ENCODE data around the gene ITPR3. TPM values are rescaled to one million over a fixed set of nuclear protein-coding genes. Genes with fewer than 3 reads are reported as not detected.

The ITPR3 gene
- total RNA-seq, 1 donor from 2014 or later, result 0.34 TPM

DNA sequence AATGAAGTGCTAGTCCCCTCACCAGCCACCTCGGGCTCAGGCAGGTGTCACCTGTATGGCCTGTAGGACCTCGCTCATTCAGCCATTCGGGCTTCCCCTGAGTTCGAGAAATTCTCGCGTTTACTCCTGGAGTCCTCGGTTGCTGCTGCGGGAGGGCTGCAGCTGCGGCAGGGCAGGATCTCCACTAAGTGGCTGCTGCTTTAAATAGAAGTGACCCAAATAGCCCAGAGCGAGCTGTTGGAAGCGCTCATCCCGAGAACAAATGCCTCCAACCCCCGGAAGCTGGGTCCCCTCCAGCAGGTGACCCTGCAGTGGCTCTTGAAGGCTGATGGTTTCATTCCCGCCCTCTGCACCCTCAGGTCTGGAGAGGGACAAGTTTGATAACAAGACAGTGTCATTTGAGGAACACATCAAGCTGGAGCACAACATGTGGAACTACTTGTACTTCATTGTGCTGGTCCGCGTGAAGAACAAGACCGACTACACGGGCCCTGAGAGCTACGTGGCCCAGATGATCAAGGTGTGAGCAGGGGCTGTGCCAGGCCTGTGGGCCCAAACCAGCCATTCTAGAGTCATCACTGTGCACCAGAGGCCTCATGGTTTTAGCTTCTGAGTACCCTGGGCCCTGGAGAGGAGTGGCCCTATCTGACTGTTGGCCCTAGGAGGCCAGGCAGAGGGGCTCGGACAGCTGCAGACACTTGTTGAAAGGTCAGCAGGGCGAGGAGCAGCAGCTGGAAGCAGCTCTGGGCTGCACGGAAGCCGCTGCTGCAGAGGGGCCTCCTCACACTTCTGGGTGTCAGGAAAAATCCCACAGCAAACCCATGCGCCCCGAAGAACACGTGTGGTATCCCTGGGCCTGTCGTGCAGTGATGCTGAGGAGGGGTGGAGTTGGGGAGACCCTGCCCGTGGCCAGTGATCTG, 72.3 kb downstream of the ITPR3 start:
- H3K4me1 Mint-ChIP-seq (ENCODE audit: low read depth, unreplicated experiment), result peaks cover 59% of the 10 kb centered on the region

DNA sequence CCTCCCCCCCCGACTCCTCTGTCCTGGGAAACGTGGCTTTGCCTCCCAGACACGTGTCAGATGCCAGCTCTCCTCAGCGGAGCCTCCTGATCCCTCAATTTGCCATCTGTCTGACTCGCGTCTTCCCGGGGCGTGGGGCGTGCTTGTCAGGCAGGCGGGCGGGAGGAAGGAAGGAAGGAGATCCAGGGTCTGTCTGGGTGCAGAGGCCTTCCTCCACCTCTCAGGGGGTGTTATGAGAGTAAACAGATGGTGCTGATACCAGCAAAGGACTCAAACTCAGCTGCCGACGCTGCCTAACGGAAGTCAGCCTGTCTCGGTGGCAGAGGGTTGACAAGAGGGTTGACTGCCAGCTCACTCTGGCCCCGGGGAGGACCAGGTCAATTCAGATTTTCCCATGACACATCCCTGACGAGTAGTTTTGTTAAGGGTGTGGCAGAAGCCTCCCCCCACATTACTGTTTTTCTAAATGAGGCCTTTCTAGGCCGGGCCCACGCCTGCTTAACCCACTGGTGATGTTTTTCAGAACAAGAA, 73.3 kb downstream of the ITPR3 start:
- Mint-ChIP-seq H3K36me3 (ENCODE audit: unreplicated experiment) (no peaks in the 10 kb centered on the region), H3K27me3 (ENCODE audit: unreplicated experiment) (peaks cover 14% of the 10 kb centered on the region), H3K9me3 (ENCODE audit: unreplicated experiment) (peaks cover 12% of the 10 kb centered on the region), H3K4me1 (ENCODE audit: low read depth, unreplicated experiment) (peaks cover 61% of the 10 kb centered on the region), H3K4me3 (ENCODE audit: unreplicated experiment) (peak overlapping the region; percentile 77), H3K27ac (ENCODE audit: unreplicated experiment) (peak overlapping the region; percentile 92)
- peak; percentile 73 for DNase-seq
- TF ChIP-seq, protein P1, sequence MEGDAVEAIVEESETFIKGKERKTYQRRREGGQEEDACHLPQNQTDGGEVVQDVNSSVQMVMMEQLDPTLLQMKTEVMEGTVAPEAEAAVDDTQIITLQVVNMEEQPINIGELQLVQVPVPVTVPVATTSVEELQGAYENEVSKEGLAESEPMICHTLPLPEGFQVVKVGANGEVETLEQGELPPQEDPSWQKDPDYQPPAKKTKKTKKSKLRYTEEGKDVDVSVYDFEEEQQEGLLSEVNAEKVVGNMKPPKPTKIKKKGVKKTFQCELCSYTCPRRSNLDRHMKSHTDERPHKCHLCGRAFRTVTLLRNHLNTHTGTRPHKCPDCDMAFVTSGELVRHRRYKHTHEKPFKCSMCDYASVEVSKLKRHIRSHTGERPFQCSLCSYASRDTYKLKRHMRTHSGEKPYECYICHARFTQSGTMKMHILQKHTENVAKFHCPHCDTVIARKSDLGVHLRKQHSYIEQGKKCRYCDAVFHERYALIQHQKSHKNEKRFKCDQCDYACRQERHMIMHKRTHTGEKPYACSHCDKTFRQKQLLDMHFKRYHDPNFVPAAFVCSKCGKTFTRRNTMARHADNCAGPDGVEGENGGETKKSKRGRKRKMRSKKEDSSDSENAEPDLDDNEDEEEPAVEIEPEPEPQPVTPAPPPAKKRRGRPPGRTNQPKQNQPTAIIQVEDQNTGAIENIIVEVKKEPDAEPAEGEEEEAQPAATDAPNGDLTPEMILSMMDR (IDR thresholded peaks at IDR 0.05; ENCODE audit: partially characterized antibody, unreplicated experiment), result no peak

More for the DNA sequence above, 72.3 kb downstream of the ITPR3 start:
- DNase-seq, result no peak
- Mint-ChIP-seq H3K27ac (ENCODE audit: unreplicated experiment) (peak overlapping the region; percentile 92), H3K27me3 (ENCODE audit: unreplicated experiment) (peaks cover 16% of the 10 kb centered on the region), H3K36me3 (ENCODE audit: unreplicated experiment) (no peaks in the 10 kb centered on the region), H3K9me3 (ENCODE audit: unreplicated experiment) (peaks cover 15% of the 10 kb centered on the region), H3K4me3 (ENCODE audit: unreplicated experiment) (peak overlapping the region; percentile 77)
- TF ChIP-seq, protein P1 (IDR thresholded peaks at IDR 0.05; ENCODE audit: partially characterized antibody, unreplicated experiment), result no peak

DNA sequence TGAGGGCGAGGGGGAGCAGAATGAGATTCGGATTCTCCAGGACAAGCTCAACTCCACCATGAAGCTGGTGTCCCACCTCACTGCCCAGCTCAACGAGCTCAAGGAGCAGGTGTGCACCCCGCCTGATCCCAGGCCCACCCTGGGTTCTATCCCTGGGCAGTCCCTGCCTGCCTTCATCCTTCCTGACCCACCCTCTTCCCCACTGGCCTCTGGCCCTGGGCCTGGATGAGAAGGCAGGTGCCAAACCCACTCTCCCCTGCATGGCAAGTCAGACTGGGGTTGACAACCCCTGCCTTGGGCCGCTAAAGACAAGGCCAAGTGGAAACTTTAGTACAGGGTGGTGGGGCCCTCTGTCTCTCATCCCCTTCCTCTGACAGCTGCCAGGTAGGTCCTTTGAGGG, 73.9 kb downstream of the ITPR3 start:
- no peak for DNase-seq
- Mint-ChIP-seq H3K36me3 (ENCODE audit: unreplicated experiment) (no peaks in the 10 kb centered on the region), H3K27ac (ENCODE audit: unreplicated experiment) (peak overlapping the region; percentile 92), H3K4me1 (ENCODE audit: low read depth, unreplicated experiment) (peaks cover 59% of the 10 kb centered on the region), H3K9me3 (ENCODE audit: unreplicated experiment) (peaks cover 13% of the 10 kb centered on the region), H3K4me3 (ENCODE audit: unreplicated experiment) (peak overlapping the region; percentile 77), H3K27me3 (ENCODE audit: unreplicated experiment) (peaks cover 10% of the 10 kb centered on the region)
- TF ChIP-seq, protein P1 (IDR thresholded peaks at IDR 0.05; ENCODE audit: partially characterized antibody, unreplicated experiment), result no peak

DNA sequence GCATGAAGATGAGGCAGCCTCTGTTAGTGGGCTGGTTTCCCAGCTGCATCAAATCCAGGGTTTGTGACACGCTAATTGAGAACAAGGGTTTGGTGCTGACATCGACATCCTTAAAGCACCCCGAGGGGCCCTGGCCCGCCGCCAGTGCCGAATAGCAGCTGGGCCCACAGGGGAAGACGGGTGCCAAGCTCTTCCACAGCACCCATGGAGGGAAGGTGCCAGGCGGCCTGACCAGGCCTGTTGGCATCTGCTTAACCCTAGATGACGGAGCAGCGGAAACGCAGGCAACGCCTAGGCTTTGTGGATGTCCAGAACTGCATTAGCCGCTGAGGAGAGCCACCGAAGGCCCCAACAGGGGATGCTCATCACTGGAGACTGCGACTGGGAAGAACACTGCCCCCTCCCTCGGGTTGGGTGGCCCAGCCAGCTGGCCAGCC, 74.3 kb downstream of the ITPR3 start:
- Mint-ChIP-seq H3K27me3 (ENCODE audit: unreplicated experiment) (peaks cover 10% of the 10 kb centered on the region), H3K4me1 (ENCODE audit: low read depth, unreplicated experiment) (peaks cover 64% of the 10 kb centered on the region), H3K27ac (ENCODE audit: unreplicated experiment) (peak overlapping the region; percentile 92), H3K4me3 (ENCODE audit: unreplicated experiment) (no peak overlapping the region), H3K36me3 (ENCODE audit: unreplicated experiment) (no peaks in the 10 kb centered on the region), H3K9me3 (ENCODE audit: unreplicated experiment) (peaks cover 15% of the 10 kb centered on the region)
- TF ChIP-seq, protein P1 (IDR thresholded peaks at IDR 0.05; ENCODE audit: partially characterized antibody, unreplicated experiment), result no peak
- no peak for DNase-seq

DNA sequence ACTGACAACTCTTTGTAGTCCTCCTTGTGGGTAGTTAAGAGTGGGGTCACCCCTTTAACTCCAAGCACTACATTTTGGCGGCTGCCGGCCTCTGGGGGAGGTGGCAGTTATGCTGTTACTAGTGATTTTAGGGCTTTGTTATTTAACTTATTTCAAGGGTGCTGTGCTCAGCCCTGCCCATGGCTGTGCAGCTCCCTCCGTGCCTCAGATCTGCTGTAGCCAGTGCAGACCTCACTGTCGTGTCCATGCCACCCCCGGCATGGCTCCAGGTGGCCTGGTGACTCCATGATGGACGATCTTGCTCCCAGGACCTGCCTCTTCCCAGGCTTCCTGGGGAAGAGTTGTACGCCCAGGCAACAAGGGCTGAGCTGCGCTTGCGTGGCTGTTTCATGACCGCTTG, 75.0 kb downstream of the ITPR3 start:
- Mint-ChIP-seq H3K27me3 (ENCODE audit: unreplicated experiment) (peaks cover 10% of the 10 kb centered on the region), H3K36me3 (ENCODE audit: unreplicated experiment) (no peaks in the 10 kb centered on the region), H3K4me3 (ENCODE audit: unreplicated experiment) (peak overlapping the region; percentile 43), H3K27ac (ENCODE audit: unreplicated experiment) (no peak overlapping the region), H3K9me3 (ENCODE audit: unreplicated experiment) (peaks cover 15% of the 10 kb centered on the region), H3K4me1 (ENCODE audit: low read depth, unreplicated experiment) (peaks cover 64% of the 10 kb centered on the region)
- no peak for DNase-seq
- TF ChIP-seq, protein P1 (IDR thresholded peaks at IDR 0.05; ENCODE audit: partially characterized antibody, unreplicated experiment), result no peak

Data from glutamatergic neuron (in vitro differentiated cells).